KMS-11 (cell line): ENCODE measurements around the gene TTC39A.

Experiments
- H2AFZ ChIP-seq: fragments of 200-600 bp; sonication (generic); 2 replicates; pipeline ENCODE4 v1.6.1; 2016; ENCODE audit warnings: antibody characterized with exemption, mixed run types, low read depth
- H3K27ac ChIP-seq: fragments of 200-600 bp; sonication (generic); 2 replicates; pipeline ENCODE4 v1.6.1; 2016; ENCODE audit warnings: mild to moderate bottlenecking, mixed run types
- H3K27me3 ChIP-seq: fragments of 200-600 bp; sonication (generic); 2 replicates; pipeline ENCODE4 v1.6.1; 2017; ENCODE audit warnings: mild to moderate bottlenecking, low read depth, mixed run types, moderate library complexity; ENCODE audit not compliant: insufficient read depth
- H3K36me3 ChIP-seq: fragments of 200-600 bp; sonication (generic); 2 replicates; pipeline ENCODE4 v1.6.1; 2017; ENCODE audit warnings: mild to moderate bottlenecking, mixed run types; ENCODE audit not compliant: insufficient read depth
- H3K4me1 ChIP-seq: fragments of 200-600 bp; sonication (generic); 2 replicates; pipeline ENCODE4 v1.6.1; 2016; ENCODE audit warnings: mild to moderate bottlenecking, low read depth, mixed run types; ENCODE audit not compliant: poor library complexity, severe bottlenecking
- H3K4me2 ChIP-seq: fragments of 200-600 bp; sonication (generic); 2 replicates; pipeline ENCODE4 v1.7.0; 2016; ENCODE audit warnings: mild to moderate bottlenecking, mixed run types
- H3K4me3 ChIP-seq: fragments of 200-600 bp; sonication (generic); IDR thresholded peaks from 2 replicates; pipeline ENCODE4 v1.6.1; 2017; ENCODE audit warnings: low read depth, low read length, mixed read lengths; ENCODE audit not compliant: insufficient read depth
- H3K79me2 ChIP-seq: fragments of 200-600 bp; sonication (generic); 2 replicates; pipeline ENCODE4 v1.6.1; 2016; ENCODE audit warnings: low read depth, mixed run types; ENCODE audit not compliant: insufficient read depth
- H3K9ac ChIP-seq: fragments of 200-600 bp; sonication (generic); 2 replicates; pipeline ENCODE4 v1.6.1; 2016; ENCODE audit warnings: mild to moderate bottlenecking, mixed run types
- H4K20me1 ChIP-seq: fragments of 200-600 bp; sonication (generic); 2 replicates; pipeline ENCODE4 v1.6.1; 2016; ENCODE audit warnings: mild to moderate bottlenecking, mixed run types; ENCODE audit not compliant: insufficient read depth
- CTCF ChIP-seq: fragments of 200-600 bp; sonication (generic); conservative IDR thresholded peaks from 2 replicates; pipeline ENCODE4 v1.6.1; 2017; ENCODE audit warnings: low read depth, mild to moderate bottlenecking, antibody characterized with exemption, low read length, moderate library complexity, mixed read lengths

The TTC39A gene

GRCh38 chr1:51316846-51317120 is 13.6 kb downstream of the TTC39A start:
- H3K9ac ChIP-seq: no peak overlapping the region
- no peaks in the 10 kb centered on the region for H3K79me2 ChIP-seq
- H2AFZ ChIP-seq: no peak overlapping the region
- no peak for TF ChIP-seq CTCF
- H3K27me3 ChIP-seq: no peaks in the 10 kb centered on the region
- H3K4me2 ChIP-seq: no peak overlapping the region
- no peaks in the 10 kb centered on the region for H3K36me3 ChIP-seq
- H3K27ac ChIP-seq: no peak overlapping the region
- H3K4me3 ChIP-seq: no peak overlapping the region
- no peaks in the 10 kb centered on the region for H3K4me1 ChIP-seq
- H4K20me1 ChIP-seq: no peaks in the 10 kb centered on the region

- no peak for TF ChIP-seq CTCF
- Histone ChIP-seq H3K4me3 (no peak overlapping the region), H3K9ac (no peak overlapping the region), H3K4me1 (no peaks in the 10 kb centered on the region), H3K27ac (no peak overlapping the region), H3K4me2 (no peak overlapping the region), H3K36me3 (no peaks in the 10 kb centered on the region), H3K79me2 (no peaks in the 10 kb centered on the region), H3K27me3 (no peaks in the 10 kb centered on the region), H4K20me1 (no peaks in the 10 kb centered on the region), H2AFZ (no peak overlapping the region)
Observed at GRCh38 chr1:51316113-51316845, 14.1 kb downstream of the TTC39A start.

- Histone ChIP-seq H3K79me2 (no peaks in the 10 kb centered on the region), H3K27me3 (no peaks in the 10 kb centered on the region), H3K4me3 (no peak overlapping the region), H3K9ac (no peak overlapping the region), H3K4me1 (no peaks in the 10 kb centered on the region), H3K27ac (no peak overlapping the region), H4K20me1 (no peaks in the 10 kb centered on the region), H3K4me2 (no peak overlapping the region), H2AFZ (no peak overlapping the region), H3K36me3 (no peaks in the 10 kb centered on the region)
- no peak for TF ChIP-seq CTCF
Observed at GRCh38 chr1:51314974-51315373, 15.4 kb downstream of the TTC39A start.

GRCh38 chr1:51313961-51314777 is 16.2 kb downstream of the TTC39A start:
- Histone ChIP-seq H3K27me3 (no peaks in the 10 kb centered on the region), H3K4me1 (no peaks in the 10 kb centered on the region), H3K9ac (no peak overlapping the region), H3K4me3 (no peak overlapping the region), H3K27ac (no peak overlapping the region), H3K79me2 (no peaks in the 10 kb centered on the region), H3K36me3 (no peaks in the 10 kb centered on the region), H2AFZ (no peak overlapping the region), H3K4me2 (no peak overlapping the region), H4K20me1 (no peaks in the 10 kb centered on the region)
- TF ChIP-seq CTCF: no peak
